Gastroesophageal sphincter (tissue), 4 donors: Measurements from ENCODE around the gene NLRP4. TPM values are rescaled to one million over a fixed set of nuclear protein-coding genes. Genes with fewer than 3 reads are reported as not detected.
"Not testable (repeated sequence)": the region's sequence is repeated elsewhere in the genome, so short reads cannot be mapped to it uniquely, and the experiment has no call there.

Experiments used
- ATAC-seq: fragments of 150-250 bp; one replicate; pipeline ENCODE4 v1.9.1; 2016; ENCODE audit warnings: mild to moderate bottlenecking, moderate library complexity
- H3K27ac ChIP-seq, 4 donors: fragments of 200-600 bp; sonication (generic) in 3 of 4; 1 replicate in 3 of 4; 2 replicates in 1 of 4; pipeline ENCODE4 v1.5.1; 2016 to 2019
- H3K27me3 ChIP-seq: fragments of 200-600 bp; sonication (generic); one replicate; pipeline ENCODE4 v1.5.1; 2019
- H3K36me3 ChIP-seq, 2 donors: fragments of 200-600 bp; sonication (generic); one replicate each; pipeline ENCODE4 v1.5.1; 2019; ENCODE audit warnings: control low read depth in 1 of 2
- H3K4me1 ChIP-seq, 3 donors: fragments of 200-600 bp; sonication (generic); 1 replicate in 2 of 3; 2 replicates in 1 of 3; pipeline ENCODE4 v1.5.1; 2016 to 2019; ENCODE audit warnings: control low read depth in 2 of 3
- H3K4me3 ChIP-seq, 2 donors: fragments of 200-600 bp; sonication (generic); one replicate each; pipeline ENCODE4 v1.5.1; 2019; ENCODE audit warnings: mild to moderate bottlenecking in 1 of 2, moderate library complexity in 1 of 2
- H3K9me3 ChIP-seq, 3 donors: fragments of 200-600 bp; sonication (generic); one replicate each; pipeline ENCODE4 v1.5.1; 2017 to 2019; ENCODE audit warnings: control low read depth in 2 of 3
- EP300 ChIP-seq: sonication (generic); formaldehyde crosslinking; IDR thresholded peaks from one replicate; pipeline ENCODE4 v1.6.1; 2017; ENCODE audit warnings: antibody characterized with exemption, mild to moderate bottlenecking
- POLR2A ChIP-seq, 2 donors: fragments of 450-650 bp; IDR thresholded peaks; one replicate each; pipeline ENCODE4 v1.6.1; 2017; ENCODE audit warnings: antibody characterized with exemption in 2 of 2, mild to moderate bottlenecking in 2 of 2, moderate library complexity in 1 of 2
- POLR2AphosphoS5 ChIP-seq: sonication (generic); formaldehyde crosslinking; IDR thresholded peaks from one replicate; pipeline ENCODE4 v1.6.1; 2017; ENCODE audit warnings: antibody characterized with exemption
- WGBS, 2 donors: methylation state at CpG; one replicate each; pipeline ENCODE4 v1.1.5; 2018; ENCODE audit warnings: low coverage in 1 of 2; 5-methylcytosine and 5-hydroxymethylcytosine counted together
- total RNA-seq, 4 donors: library from RNA; depleted of rRNA; stranded (reverse); fragments of >200 nt; gene quantifications; one replicate each; pipeline ENCODE4 v1.1.0, GENCODE V29; 2016
- TF ChIP-seq, protein P1 (sequence below), 4 experiments: fragments of 200-600 bp in 2 of 4; fragments of 450-650 bp in 2 of 4; sonication (generic) in 1 of 4; IDR thresholded peaks; one replicate each; pipeline ENCODE4 v1.5.1; 2017 to 2019; ENCODE audit warnings: antibody characterized with exemption in 4 of 4, mild to moderate bottlenecking in 2 of 4, moderate library complexity in 2 of 4

The NLRP4 gene
- total RNA-seq, 4 donors from 2014 or later: not detected

DNA sequence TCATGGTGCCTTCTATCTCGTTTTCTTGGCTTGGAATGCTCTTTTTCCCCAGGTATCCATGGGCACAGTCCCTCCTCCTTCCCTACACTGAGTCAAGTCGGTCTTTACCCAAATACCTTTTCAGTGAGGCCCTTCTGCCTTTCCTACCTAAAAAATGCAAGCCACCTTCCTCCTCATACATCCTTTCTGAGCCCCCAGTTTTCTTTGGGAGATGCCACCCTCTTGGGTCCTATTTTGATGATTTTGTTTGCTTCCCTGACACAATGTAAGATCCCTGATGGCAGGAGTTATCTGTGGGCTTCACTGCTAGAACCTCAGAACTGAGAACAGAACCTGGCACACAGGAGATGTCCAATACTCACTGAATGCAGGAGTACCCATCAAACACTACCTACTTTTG is 73.5 kb downstream of the NLRP4 start:
- peaks cover 0 to 24% (median 0%) of the 10 kb centered on the region in 3 donors for H3K9me3 ChIP-seq
- TF ChIP-seq, protein P1, sequence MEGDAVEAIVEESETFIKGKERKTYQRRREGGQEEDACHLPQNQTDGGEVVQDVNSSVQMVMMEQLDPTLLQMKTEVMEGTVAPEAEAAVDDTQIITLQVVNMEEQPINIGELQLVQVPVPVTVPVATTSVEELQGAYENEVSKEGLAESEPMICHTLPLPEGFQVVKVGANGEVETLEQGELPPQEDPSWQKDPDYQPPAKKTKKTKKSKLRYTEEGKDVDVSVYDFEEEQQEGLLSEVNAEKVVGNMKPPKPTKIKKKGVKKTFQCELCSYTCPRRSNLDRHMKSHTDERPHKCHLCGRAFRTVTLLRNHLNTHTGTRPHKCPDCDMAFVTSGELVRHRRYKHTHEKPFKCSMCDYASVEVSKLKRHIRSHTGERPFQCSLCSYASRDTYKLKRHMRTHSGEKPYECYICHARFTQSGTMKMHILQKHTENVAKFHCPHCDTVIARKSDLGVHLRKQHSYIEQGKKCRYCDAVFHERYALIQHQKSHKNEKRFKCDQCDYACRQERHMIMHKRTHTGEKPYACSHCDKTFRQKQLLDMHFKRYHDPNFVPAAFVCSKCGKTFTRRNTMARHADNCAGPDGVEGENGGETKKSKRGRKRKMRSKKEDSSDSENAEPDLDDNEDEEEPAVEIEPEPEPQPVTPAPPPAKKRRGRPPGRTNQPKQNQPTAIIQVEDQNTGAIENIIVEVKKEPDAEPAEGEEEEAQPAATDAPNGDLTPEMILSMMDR (IDR thresholded peaks at IDR 0.05): no peak
- no peak for TF ChIP-seq POLR2A (IDR thresholded peaks at IDR 0.05)
- TF ChIP-seq EP300: no peak
- TF ChIP-seq POLR2AphosphoS5: no peak
- no peaks in the 10 kb centered on the region for H3K4me1 ChIP-seq
- peaks cover 9% of the 10 kb centered on the region for H3K27me3 ChIP-seq
- H3K27ac ChIP-seq: no peak overlapping the region
- 17 to 30% methylated on average over 2 of the region's 2 CpGs for WGBS, 2 donors
- no peak overlapping the region for H3K4me3 ChIP-seq
- H3K36me3 ChIP-seq: no peaks in the 10 kb centered on the region
- ATAC-seq: no peak

DNA sequence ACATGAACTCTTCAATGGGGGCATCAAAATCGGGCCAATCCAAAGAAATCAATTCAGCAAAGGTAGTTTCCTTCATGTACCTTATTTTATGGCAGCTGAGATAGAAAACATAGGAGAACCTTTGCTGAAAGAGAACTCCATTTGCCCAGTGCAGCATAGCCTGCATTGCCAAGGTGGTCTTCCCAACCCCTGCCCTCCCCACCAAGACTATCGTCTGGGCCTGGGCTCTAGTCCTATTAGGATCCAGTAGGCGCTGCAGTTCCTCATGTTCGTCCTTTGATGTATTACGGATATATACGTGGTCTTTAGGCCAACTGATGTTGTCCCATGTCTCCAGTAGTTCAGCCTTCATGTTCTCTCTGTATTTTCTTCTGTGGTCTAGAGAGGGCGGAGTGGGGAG is 76.6 kb downstream of the NLRP4 start:
- Histone ChIP-seq H3K36me3 (no peaks in the 10 kb centered on the region), H3K27ac (no peak overlapping the region), H3K9me3 (peaks cover 0 to 42% (median 0%) of the 10 kb centered on the region in 3 donors), H3K4me1 (no peaks in the 10 kb centered on the region), H3K4me3 (no peak overlapping the region), H3K27me3 (peaks cover 9% of the 10 kb centered on the region)
- no peak for TF ChIP-seq POLR2A (IDR thresholded peaks at IDR 0.05)
- no peak for TF ChIP-seq POLR2AphosphoS5
- no peak for TF ChIP-seq EP300
- TF ChIP-seq, protein P1 (IDR thresholded peaks at IDR 0.05): no peak
- WGBS, 2 donors: 72% methylated on average over 6 of the region's 7 CpGs; no CpG with 5 or more reads in 1 of the 2 donors
- no peak for ATAC-seq

DNA sequence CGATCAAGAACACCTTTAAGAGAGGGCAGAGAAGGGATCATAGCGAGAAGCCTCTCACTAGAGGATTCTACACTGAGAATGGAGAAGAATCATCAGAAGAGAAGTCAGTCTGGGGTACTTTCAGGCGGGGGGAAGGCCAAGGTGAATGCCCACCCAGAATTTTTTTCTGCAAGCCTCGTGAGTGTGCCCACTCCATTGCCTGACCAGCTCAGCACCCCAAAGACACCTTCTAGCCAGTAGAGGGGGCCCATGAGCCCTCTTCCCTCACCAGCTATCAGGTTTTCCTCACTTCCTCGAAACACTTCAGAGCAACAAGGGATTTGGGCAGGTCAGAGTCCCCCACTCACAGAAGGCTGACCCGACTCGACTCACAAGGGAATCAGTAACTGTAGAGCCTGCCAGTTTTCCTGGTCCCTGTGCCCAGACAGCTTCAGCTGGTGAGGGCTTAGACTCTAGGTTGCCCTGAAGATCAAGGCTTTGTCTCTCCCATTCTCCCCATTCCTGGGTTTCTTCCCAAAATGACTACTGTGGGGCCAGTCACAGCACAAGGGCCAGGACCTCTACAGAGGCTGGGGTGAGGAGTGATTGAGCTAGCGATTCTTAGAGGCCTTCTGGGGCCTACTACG is 77.4 kb downstream of the NLRP4 start:
- Histone ChIP-seq H3K36me3 (no peaks in the 10 kb centered on the region), H3K9me3 (peaks cover 0 to 38% (median 0%) of the 10 kb centered on the region in 3 donors), H3K27me3 (peaks cover 9% of the 10 kb centered on the region), H3K4me3 (no peak overlapping the region), H3K27ac (no peak overlapping the region), H3K4me1 (no peaks in the 10 kb centered on the region)
- TF ChIP-seq POLR2AphosphoS5: no peak
- TF ChIP-seq POLR2A (IDR thresholded peaks at IDR 0.05): no peak
- TF ChIP-seq, protein P1 (IDR thresholded peaks at IDR 0.05): no peak
- no peak for TF ChIP-seq EP300
- no peak for ATAC-seq
- 55 to 56% methylated on average over 5 to 6 of the region's 9 CpGs for WGBS, 2 donors

DNA sequence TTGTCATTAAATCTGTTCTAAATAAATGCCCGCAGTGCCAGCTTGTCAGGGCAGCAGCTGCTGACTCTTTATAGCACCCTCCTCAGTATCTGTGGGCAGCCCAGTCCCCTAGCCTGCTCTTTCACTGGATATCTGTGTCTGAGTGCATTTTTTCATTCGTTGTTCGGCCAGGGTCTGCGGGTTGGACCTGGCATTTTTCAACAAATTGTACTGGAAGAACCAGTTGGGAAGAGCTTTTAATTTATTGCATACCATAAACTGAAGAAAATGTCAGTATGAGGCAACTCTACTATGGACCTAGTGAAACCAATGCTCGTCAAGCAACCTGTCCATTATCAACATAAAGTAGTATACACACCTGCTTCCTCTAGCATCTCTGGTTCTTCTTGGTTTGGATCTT is 87.2 kb downstream of the NLRP4 start:
- TF ChIP-seq EP300 (no peak), POLR2AphosphoS5 (no peak), POLR2A (IDR thresholded peaks at IDR 0.05) (no peak)
- TF ChIP-seq, protein P1 (IDR thresholded peaks at IDR 0.05): no peak
- Histone ChIP-seq H3K27ac (no peak overlapping the region), H3K9me3 (peaks cover 0 to 22% (median 0%) of the 10 kb centered on the region in 3 donors), H3K27me3 (peaks cover 25% of the 10 kb centered on the region), H3K4me3 (no peak overlapping the region), H3K36me3 (no peaks in the 10 kb centered on the region), H3K4me1 (no peaks in the 10 kb centered on the region)
- WGBS, 2 donors: 61 to 67% methylated on average over 1 to 5 of the region's 5 CpGs
- no peak for ATAC-seq

DNA sequence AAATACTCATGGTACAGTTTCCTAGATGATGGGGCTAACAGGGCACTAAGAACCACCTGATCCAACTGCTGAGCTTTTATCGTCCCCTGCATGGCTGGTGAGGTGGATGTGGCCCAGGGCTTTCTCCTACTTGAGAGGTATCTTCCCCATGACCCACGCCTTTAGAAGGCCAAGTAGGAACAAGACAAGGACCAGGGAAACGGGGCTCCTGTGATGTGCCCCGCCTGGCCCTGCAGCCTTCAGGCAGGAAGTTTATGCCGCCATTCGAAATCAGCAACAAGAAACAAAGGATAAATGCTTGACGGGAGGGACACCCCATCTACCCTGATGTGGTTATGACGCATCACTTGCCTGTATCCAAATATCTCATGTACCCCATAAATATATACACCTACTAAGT is 91.7 kb downstream of the NLRP4 start:
- TF ChIP-seq POLR2AphosphoS5: no peak
- no peak for TF ChIP-seq POLR2A (IDR thresholded peaks at IDR 0.05)
- no peak for TF ChIP-seq EP300
- TF ChIP-seq, protein P1 (IDR thresholded peaks at IDR 0.05): no peak
- no peak overlapping the region for H3K4me3 ChIP-seq
- no peaks in the 10 kb centered on the region for H3K36me3 ChIP-seq
- no peak for ATAC-seq
- H3K27ac ChIP-seq: no peak overlapping the region
- peaks cover 0 to 14% (median 0%) of the 10 kb centered on the region in 3 donors for H3K9me3 ChIP-seq
- H3K4me1 ChIP-seq: no peaks in the 10 kb centered on the region
- peaks cover 17% of the 10 kb centered on the region for H3K27me3 ChIP-seq
- WGBS, 2 donors: 53 to 73% methylated on average over 5 to 6 of the region's 8 CpGs

DNA sequence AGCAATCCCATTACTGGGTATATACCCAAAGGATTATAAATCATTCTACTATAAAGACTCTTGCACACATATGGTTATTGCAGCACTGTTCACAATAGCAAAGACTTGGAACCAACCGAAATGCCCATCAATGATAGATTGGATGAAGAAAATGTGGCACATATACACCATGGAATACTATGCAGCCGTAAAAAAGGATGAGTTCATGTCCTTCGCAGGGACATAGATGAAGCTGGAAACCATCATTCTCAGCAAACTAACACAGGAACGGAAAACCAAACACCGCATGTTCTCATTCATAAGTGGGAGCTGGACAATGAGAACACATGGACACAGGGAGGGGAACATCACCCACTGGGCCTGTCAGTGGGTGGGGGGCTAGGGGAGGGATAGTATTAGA is 92.9 kb downstream of the NLRP4 start:
- WGBS, 2 donors: 73 to 89% methylated on average over 5 of the region's 5 CpGs
- Histone ChIP-seq H3K27me3 (peaks cover 20% of the 10 kb centered on the region), H3K9me3 (peaks cover 0 to 15% (median 0%) of the 10 kb centered on the region in 3 donors)
- not testable (repeated sequence) for ATAC-seq, H3K4me1 ChIP-seq, H3K27ac ChIP-seq, H3K36me3 ChIP-seq, H3K4me3 ChIP-seq
